Stomach (tissue), 9 donors: ENCODE measurements around the gene C17orf67. TPM values are rescaled to one million over a fixed set of nuclear protein-coding genes. Genes with fewer than 3 reads are reported as not detected.
A peak's percentile ranks its signal among the peaks of the same experiment; 100 is the strongest.

Source experiments
- DNase-seq, 2 donors: peaks; one replicate each; pipeline versions ENCODE4 v3.0.0 to v3.0.0-alpha.2; 2013 to 2019
- H3K27ac ChIP-seq, 5 donors: fragments of 200-600 bp in 4 of 5; sonication (generic) in 4 of 5; one replicate each; pipeline ENCODE4 v1.5.1; 2013 to 2019; ENCODE audit warnings: mild to moderate bottlenecking in 1 of 5, moderate library complexity in 1 of 5
- H3K27me3 ChIP-seq, 3 donors: fragments of 200-600 bp; sonication (generic); one replicate each; pipeline ENCODE4 v1.5.1; 2017 to 2019; ENCODE audit warnings: mixed run types in 1 of 3
- H3K36me3 ChIP-seq, 4 donors: fragments of 200-600 bp; sonication (generic); 1 replicate in 3 of 4; 2 replicates in 1 of 4; pipeline ENCODE4 v1.5.1; 2016 to 2019
- H3K4me1 ChIP-seq, 4 donors: fragments of 200-600 bp; sonication (generic); one replicate each; pipeline ENCODE4 v1.5.1; 2016 to 2019
- H3K4me3 ChIP-seq, 4 donors: fragments of 200-600 bp; sonication (generic) in 3 of 4; one replicate each; pipeline ENCODE4 v1.5.1; 2016 to 2019; ENCODE audit warnings: mild to moderate bottlenecking in 1 of 4
- H3K9me3 ChIP-seq, 4 donors: fragments of 200-600 bp; sonication (generic); one replicate each; pipeline ENCODE4 v1.5.1; 2016 to 2019
- CTCF ChIP-seq, 7 experiments: fragments of 450-650 bp in 4 of 7; fragments of 200-600 bp in 3 of 7; sonication (generic) in 3 of 7; IDR thresholded peaks; one replicate each; pipeline ENCODE4 v1.5.1; 2016 to 2019; ENCODE audit warnings: antibody characterized with exemption in 7 of 7, control low read depth in 2 of 7, mild to moderate bottlenecking in 1 of 7
- EP300 ChIP-seq: sonication (generic); formaldehyde crosslinking; IDR thresholded peaks from one replicate; pipeline ENCODE4 v1.6.1; 2017; ENCODE audit warnings: antibody characterized with exemption
- POLR2A ChIP-seq, 4 donors: fragments of 450-650 bp; IDR thresholded peaks; one replicate each; pipeline ENCODE4 v1.6.1; 2016; ENCODE audit warnings: antibody characterized with exemption in 4 of 4, control low read depth in 2 of 4, mild to moderate bottlenecking in 1 of 4, moderate library complexity in 1 of 4
- POLR2AphosphoS5 ChIP-seq, 3 donors: sonication (generic); formaldehyde crosslinking; IDR thresholded peaks; one replicate each; pipeline ENCODE4 v1.6.1; 2016; ENCODE audit warnings: antibody characterized with exemption in 3 of 3
- WGBS, 5 donors: extraction: QIAGEN DNeasy Blood & Tissue Kit in 3 of 5; methylation state at CpG; one replicate each; pipeline versions ENCODE4 v1.1.5 to v1.1.7; 2013 to 2018; 5-methylcytosine and 5-hydroxymethylcytosine counted together
- intact Hi-C: fragments of 100-400 bp; cut with DNase I; formaldehyde crosslinking; loops from one replicate; pipeline ENCODE4 v1.15.1; 2023; ENCODE audit warnings: low total_unique reads
- polyA plus RNA-seq, 3 donors: library from polyadenylated mRNA; stranded (reverse); fragments of 200-250 nt; gene quantifications; one replicate each; pipeline ENCODE4 v1.2.3, GENCODE V29; 2013
- total RNA-seq, 5 donors: library from RNA; depleted of rRNA; stranded (reverse); fragments of >200 nt; gene quantifications; one replicate each; pipeline versions ENCODE4 v1.1.0 to v1.2.3, GENCODE V29; 2014 to 2016
- donor health status: healthy with polysubstance abuse.
- donor health status: Bipolar disorder and iron deficiency.
- donor health status: healthy.

C17orf67 gene
- total and polyA plus RNA-seq, 8 donors, result 0.72 to 4.6 (median 1.5) TPM; not detected in 2

- Histone ChIP-seq H3K27me3 (no peaks in the 10 kb centered on the region), H3K9me3 (no peaks in the 10 kb centered on the region), H3K36me3 (peaks cover 0 to 9% (median 0%) of the 10 kb centered on the region in 4 donors), H3K4me1 (peaks cover 0 to 10% (median 6%) of the 10 kb centered on the region in 4 donors), H3K4me3 (no peak overlapping the region), H3K27ac (no peak overlapping the region)
- no peak for TF ChIP-seq POLR2AphosphoS5 (IDR thresholded peaks at IDR 0.05)
- TF ChIP-seq CTCF (IDR thresholded peaks at IDR 0.05), result no peak
- no peak for TF ChIP-seq POLR2A (IDR thresholded peaks at IDR 0.05)
- intact Hi-C loops, result loop anchor here (5.0 kb wide), 1 partner anchor 115 kb away; no protein-coding TSS in a partner anchor
- WGBS, 5 donors, result 69 to 79% (median 72%) methylated on average over 5 of the region's 5 CpGs
- DNase-seq, result no peak
Measured at GRCh38 chr17:56822725-56823124, 11.0 kb downstream of the C17orf67 start.

DNA sequence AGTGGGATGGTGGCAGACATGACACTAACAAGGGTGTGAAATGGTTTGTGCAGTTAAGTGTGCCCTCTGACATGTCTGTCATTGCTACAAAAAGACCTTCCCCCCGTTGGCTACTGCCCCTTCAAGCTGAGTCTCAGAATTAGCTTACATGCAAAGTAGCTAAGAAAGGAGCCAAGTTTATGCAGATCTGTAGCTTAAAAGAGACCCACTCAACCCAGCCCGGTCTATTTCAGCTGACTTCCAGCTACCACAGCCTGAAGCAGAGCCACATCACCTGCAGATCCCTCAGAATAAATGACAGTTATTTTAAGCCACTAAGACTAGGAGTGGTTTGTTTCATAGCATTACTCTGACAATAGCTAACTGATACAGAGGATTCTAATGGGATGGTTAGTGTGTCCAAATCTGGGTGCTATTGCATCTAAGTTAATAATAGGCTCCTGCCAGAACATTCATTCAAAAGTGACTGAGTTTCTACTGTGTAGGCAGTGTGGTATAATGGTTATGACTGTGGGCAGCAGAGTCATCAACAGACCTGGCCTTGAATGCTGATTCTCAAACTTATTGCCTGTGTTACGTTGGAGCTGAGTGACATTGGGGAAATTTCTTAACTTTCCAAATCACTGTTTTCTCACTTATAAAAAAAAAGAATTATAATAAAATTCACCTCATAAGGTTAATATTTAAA, 11.7 kb downstream of the C17orf67 start:
- no peak overlapping the region for H3K4me3 ChIP-seq
- no peak for DNase-seq
- H3K27me3 ChIP-seq, result no peaks in the 10 kb centered on the region
- 79 to 95% (median 85%) methylated on average over 3 of the region's 3 CpGs for WGBS, 5 donors
- no peak for TF ChIP-seq POLR2A (IDR thresholded peaks at IDR 0.05)
- intact Hi-C loops, result loop anchor here (5.0 kb wide), 1 partner anchor 115 kb away; no protein-coding TSS in a partner anchor
- H3K9me3 ChIP-seq, result no peaks in the 10 kb centered on the region
- H3K36me3 ChIP-seq, result peaks cover 0 to 9% (median 0%) of the 10 kb centered on the region in 4 donors
- H3K4me1 ChIP-seq, result peaks cover 0 to 10% (median 6%) of the 10 kb centered on the region in 4 donors
- no peak overlapping the region for H3K27ac ChIP-seq

- no peak for DNase-seq
- intact Hi-C loops, result loop anchor here (5.0 kb wide), 1 partner anchor 117 kb away; no protein-coding TSS in a partner anchor
- no peak overlapping the region for H3K27ac ChIP-seq
Measured at GRCh38 chr17:56820207-56820606, 13.5 kb downstream of the C17orf67 start.

GRCh38 chr17:56819431-56820145, 14.1 kb downstream of the C17orf67 start:
- H3K9me3 ChIP-seq, result no peaks in the 10 kb centered on the region
- TF ChIP-seq EP300 (no peak), CTCF (IDR thresholded peaks at IDR 0.05) (peak in 5 of 7 experiments; percentile 69 to 91 (median 84)), POLR2A (IDR thresholded peaks at IDR 0.05) (no peak), POLR2AphosphoS5 (IDR thresholded peaks at IDR 0.05) (peak in 1 of 3 donors; percentile 44)
- no peak overlapping the region for H3K27ac ChIP-seq
- no peaks in the 10 kb centered on the region for H3K27me3 ChIP-seq
- no peak overlapping the region for H3K4me3 ChIP-seq
- DNase-seq, result peak; percentile 76 to 90
- H3K36me3 ChIP-seq, result peaks cover 0 to 8% (median 0%) of the 10 kb centered on the region in 4 donors
- WGBS, 5 donors, result 17 to 20% (median 17%) methylated on average over 14 of the region's 14 CpGs
- peaks cover 0 to 10% (median 6%) of the 10 kb centered on the region in 4 donors for H3K4me1 ChIP-seq
- intact Hi-C loops, result loop anchor here (5.0 kb wide), 1 partner anchor 118 kb away; no protein-coding TSS in a partner anchor

More at GRCh38 chr17:56820207-56820606, 13.5 kb downstream of the C17orf67 start:
- WGBS, 5 donors, result 77 to 82% (median 79%) methylated on average over 10 of the region's 10 CpGs
- H3K27me3 ChIP-seq, result no peaks in the 10 kb centered on the region
- no peaks in the 10 kb centered on the region for H3K9me3 ChIP-seq
- peaks cover 0 to 10% (median 6%) of the 10 kb centered on the region in 4 donors for H3K4me1 ChIP-seq
- no peak overlapping the region for H3K4me3 ChIP-seq
- H3K36me3 ChIP-seq, result peaks cover 0 to 9% (median 0%) of the 10 kb centered on the region in 4 donors
- no peak for TF ChIP-seq POLR2AphosphoS5 (IDR thresholded peaks at IDR 0.05)
- no peak for TF ChIP-seq EP300
- no peak for TF ChIP-seq CTCF (IDR thresholded peaks at IDR 0.05)
- TF ChIP-seq POLR2A (IDR thresholded peaks at IDR 0.05), result no peak
